HL-60 (cell line): ENCODE data around the gene C14orf132.
A peak's percentile ranks its signal among the peaks of the same experiment; 100 is the strongest.

Experiments used
- DNase-seq, 2 experiments: peaks; one replicate each; pipeline ENCODE4 v3.0.0-alpha.2; 2010 to 2020; ENCODE audit warnings: low read depth in 1 of 2, low spot score in 1 of 2
- H3K27ac ChIP-seq: fragments of 250-450 bp; sonication (Bioruptor Pico); replicated peaks from 2 replicates; pipeline ENCODE4 v1.5.1; 2020; ENCODE audit warnings: mild to moderate bottlenecking, moderate library complexity
- H3K27me3 ChIP-seq: fragments of 250-450 bp; sonication (Bioruptor Pico); 2 replicates; pipeline ENCODE4 v1.5.1; 2021; ENCODE audit warnings: mild to moderate bottlenecking, moderate library complexity; ENCODE audit not compliant: insufficient read depth, poor library complexity, severe bottlenecking
- H3K4me3 ChIP-seq: replicated peaks from 2 replicates; pipeline ENCODE4 v1.5.1; 2011; ENCODE audit warnings: mild to moderate bottlenecking, control low read depth, low read length; ENCODE audit not compliant: insufficient read depth
- GABPA ChIP-seq: IDR thresholded peaks from 2 replicates; pipeline ENCODE4 v1.6.1; 2012; ENCODE audit warnings: low read depth
- POLR2AphosphoS5 ChIP-seq: IDR thresholded peaks from 2 replicates; pipeline ENCODE4 v1.6.1; 2012; ENCODE audit warnings: low read depth
- SPI1 ChIP-seq: IDR thresholded peaks from 2 replicates; pipeline ENCODE4 v1.6.1; 2012; ENCODE audit warnings: low read depth, mild to moderate bottlenecking, borderline replicate concordance
- long read RNA-seq: library from polyadenylated mRNA; unstranded; transcript quantifications from one replicate; pipeline ENCODE4 v2.0.0, GENCODE V29; 2020
- TF ChIP-seq, protein P1 (sequence below): IDR thresholded peaks from one replicate; pipeline ENCODE4 v1.5.1; 2011; ENCODE audit warnings: low read length, control low read depth, inconsistent platforms; ENCODE audit not compliant: insufficient read depth
- TF ChIP-seq, protein P2 (sequence below): IDR thresholded peaks from 2 replicates; pipeline ENCODE4 v1.6.1; 2012; ENCODE audit warnings: low read depth; ENCODE audit not compliant: insufficient replicate concordance

The C14orf132 gene
- long read RNA-seq = 0 reads

- Histone ChIP-seq H3K4me3 (no peak within 1 kb of the TSS), H3K27ac (no peak within 1 kb of the TSS), H3K27me3 (peaks cover 38% of the 10 kb centered on the region)
- TF ChIP-seq, protein P1, sequence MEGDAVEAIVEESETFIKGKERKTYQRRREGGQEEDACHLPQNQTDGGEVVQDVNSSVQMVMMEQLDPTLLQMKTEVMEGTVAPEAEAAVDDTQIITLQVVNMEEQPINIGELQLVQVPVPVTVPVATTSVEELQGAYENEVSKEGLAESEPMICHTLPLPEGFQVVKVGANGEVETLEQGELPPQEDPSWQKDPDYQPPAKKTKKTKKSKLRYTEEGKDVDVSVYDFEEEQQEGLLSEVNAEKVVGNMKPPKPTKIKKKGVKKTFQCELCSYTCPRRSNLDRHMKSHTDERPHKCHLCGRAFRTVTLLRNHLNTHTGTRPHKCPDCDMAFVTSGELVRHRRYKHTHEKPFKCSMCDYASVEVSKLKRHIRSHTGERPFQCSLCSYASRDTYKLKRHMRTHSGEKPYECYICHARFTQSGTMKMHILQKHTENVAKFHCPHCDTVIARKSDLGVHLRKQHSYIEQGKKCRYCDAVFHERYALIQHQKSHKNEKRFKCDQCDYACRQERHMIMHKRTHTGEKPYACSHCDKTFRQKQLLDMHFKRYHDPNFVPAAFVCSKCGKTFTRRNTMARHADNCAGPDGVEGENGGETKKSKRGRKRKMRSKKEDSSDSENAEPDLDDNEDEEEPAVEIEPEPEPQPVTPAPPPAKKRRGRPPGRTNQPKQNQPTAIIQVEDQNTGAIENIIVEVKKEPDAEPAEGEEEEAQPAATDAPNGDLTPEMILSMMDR = no peak
- TF ChIP-seq GABPA (no peak), POLR2AphosphoS5 (no peak), SPI1 (no peak)
- TF ChIP-seq, protein P2, sequence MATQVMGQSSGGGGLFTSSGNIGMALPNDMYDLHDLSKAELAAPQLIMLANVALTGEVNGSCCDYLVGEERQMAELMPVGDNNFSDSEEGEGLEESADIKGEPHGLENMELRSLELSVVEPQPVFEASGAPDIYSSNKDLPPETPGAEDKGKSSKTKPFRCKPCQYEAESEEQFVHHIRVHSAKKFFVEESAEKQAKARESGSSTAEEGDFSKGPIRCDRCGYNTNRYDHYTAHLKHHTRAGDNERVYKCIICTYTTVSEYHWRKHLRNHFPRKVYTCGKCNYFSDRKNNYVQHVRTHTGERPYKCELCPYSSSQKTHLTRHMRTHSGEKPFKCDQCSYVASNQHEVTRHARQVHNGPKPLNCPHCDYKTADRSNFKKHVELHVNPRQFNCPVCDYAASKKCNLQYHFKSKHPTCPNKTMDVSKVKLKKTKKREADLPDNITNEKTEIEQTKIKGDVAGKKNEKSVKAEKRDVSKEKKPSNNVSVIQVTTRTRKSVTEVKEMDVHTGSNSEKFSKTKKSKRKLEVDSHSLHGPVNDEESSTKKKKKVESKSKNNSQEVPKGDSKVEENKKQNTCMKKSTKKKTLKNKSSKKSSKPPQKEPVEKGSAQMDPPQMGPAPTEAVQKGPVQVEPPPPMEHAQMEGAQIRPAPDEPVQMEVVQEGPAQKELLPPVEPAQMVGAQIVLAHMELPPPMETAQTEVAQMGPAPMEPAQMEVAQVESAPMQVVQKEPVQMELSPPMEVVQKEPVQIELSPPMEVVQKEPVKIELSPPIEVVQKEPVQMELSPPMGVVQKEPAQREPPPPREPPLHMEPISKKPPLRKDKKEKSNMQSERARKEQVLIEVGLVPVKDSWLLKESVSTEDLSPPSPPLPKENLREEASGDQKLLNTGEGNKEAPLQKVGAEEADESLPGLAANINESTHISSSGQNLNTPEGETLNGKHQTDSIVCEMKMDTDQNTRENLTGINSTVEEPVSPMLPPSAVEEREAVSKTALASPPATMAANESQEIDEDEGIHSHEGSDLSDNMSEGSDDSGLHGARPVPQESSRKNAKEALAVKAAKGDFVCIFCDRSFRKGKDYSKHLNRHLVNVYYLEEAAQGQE = no peak
- no peak for DNase-seq
Measured at GRCh38 chr14:96038920-96039632, at the start of gene C14orf132. Gene C14orf132, plus strand, starts transcription at chr14:96039362. Its CDS starts 139 bp downstream, at chr14:96039501.

DNA sequence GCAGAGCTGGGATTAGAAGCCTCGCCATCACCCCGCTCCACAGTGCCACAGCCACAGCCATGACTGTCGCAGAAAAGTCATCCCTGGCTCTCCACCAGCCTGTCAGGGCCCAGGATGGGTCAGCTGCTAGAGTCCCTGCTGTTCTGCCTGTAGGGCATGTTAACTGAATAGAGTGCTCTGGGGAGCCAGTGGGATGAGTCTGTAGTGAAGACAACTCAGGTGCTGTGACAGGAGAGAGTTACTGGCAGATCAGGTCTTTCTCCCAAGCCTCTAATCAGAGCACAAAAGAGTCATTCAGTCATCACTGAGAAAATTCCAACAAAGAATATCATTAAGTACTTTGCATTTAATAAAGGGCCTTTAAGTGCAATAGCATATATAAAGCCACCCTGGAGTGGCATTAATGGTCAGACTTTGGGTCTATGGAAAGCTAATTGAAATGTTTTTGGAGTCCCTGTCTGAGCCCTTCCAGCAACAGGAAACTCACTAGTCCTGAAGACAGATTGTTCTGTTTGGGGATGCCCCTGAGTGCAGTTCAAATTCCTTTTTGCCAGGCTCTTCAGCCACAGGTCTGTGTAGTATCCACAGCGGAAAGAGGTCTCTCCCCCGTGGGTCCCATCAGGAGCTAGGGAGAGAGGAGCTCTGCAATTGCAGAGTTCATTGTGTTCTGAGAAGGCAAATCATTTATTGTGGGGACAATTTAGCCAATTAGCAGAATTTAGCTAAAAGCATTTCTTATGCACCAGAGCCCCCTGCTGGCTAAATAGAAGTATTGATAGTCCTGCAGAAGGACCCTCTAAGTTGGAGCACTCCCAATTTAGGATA is 45.2 kb upstream of the C14orf132 start:
- TF ChIP-seq POLR2AphosphoS5 (no peak), SPI1 (no peak)
- TF ChIP-seq, protein P1 = peak; percentile 41
- DNase-seq = peak in 1 of 2 experiments; percentile 17
- Histone ChIP-seq H3K27me3 (peaks cover 2% of the 10 kb centered on the region), H3K4me3 (no peak overlapping the region), H3K27ac (no peak overlapping the region)

GRCh38 chr14:95994593-95994928 is 44.6 kb upstream of the C14orf132 start:
- H3K4me3 ChIP-seq = no peak overlapping the region
- no peak for TF ChIP-seq GABPA
- TF ChIP-seq, protein P2 = no peak
- no peak for TF ChIP-seq SPI1
- TF ChIP-seq, protein P1 = no peak
- TF ChIP-seq POLR2AphosphoS5 = no peak
- no peak overlapping the region for H3K27ac ChIP-seq
- peaks cover 2% of the 10 kb centered on the region for H3K27me3 ChIP-seq
- DNase-seq = no peak
